SK-N-MC (cell line): Measurements from ENCODE around the gene KCNQ1.

Experiments
- EZH2 ChIP-seq: fragments of 200-600 bp; sonication (generic); IDR thresholded peaks from one replicate; pipeline ENCODE4 v1.6.1; 2017; ENCODE audit warnings: antibody characterized with exemption
- POLR2AphosphoS5 ChIP-seq: IDR thresholded peaks from 2 replicates; pipeline ENCODE4 v1.6.1; 2012; ENCODE audit warnings: mild to moderate bottlenecking, low read depth, low read length, borderline replicate concordance

DNA sequence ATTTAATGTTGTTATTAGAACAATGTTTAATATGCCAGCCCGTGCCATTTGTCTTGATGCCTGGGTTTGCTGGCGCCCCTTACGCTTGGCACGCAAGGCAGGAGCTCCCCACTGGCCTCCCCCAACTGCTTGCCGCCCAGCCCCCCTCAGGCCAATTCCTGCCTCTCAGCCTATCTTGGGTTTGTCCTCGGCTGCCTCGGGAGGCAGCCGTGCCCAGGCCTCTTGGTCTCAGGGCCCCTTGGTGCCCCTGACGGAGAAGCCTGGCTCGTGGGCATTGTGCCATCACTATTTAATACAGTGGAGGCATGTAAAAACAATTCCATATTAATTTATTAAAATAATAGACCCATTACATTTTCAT lies 135.2 kb downstream of the KCNQ1 start:
- TF ChIP-seq POLR2AphosphoS5 (no peak), EZH2 (no peak)
